CD4-positive, alpha-beta T cell treated with Interleukin-21 for 1 hour (primary cell): ENCODE data around the gene DPH2.

Experiments used
- DNase-seq: peaks from one replicate; pipeline ENCODE4 v3.0.0-alpha.2; 2020

DPH2 gene

DNA sequence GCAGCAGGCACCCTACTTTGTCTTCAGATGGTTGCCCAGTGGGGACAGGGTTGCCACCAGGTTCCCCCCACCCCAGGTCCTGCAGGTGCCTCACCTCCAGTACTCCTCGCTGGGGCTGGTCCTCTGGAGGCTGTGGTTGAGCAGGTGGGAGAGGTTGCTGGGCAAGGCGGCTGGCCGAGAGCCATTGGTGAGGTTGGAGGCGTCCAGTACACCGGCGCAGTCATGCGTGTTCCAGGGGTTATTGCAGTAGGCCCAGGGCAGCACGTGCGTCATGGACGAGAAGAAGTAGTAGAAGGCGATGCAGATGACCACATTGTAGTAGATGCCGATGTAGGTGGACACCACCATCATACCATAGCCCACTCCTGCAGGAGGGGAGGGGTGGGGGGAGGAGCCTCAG, 38.4 kb downstream of the DPH2 start:
- no peak for DNase-seq

DNA sequence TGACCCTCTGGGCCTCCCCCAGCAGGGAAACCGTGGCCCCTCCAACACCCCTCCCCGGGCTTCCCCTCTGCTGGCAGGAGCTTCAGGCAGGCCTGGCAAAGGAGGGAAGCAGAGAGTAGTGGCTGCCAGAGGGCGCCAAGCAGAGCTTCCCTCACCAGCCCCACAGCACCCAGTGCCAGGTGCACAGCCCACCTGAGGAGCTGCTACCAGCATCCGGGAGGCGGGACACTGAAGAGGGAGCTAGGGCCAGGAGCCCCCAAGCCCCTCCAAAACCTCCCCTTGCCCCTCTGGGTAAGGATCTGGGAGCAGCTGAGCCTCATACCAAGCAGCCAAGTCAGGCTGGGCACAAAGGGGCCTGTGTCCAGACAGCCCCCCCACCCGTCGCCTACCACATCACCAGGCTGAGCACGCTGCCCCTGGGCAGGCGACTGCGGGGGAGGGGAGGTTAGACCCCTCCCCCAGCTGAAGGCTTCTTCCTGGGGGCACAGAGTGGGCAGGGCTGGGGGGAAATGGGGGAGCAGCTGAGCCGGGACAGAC, 41.2 kb downstream of the DPH2 start:
- no peak for DNase-seq

DNA sequence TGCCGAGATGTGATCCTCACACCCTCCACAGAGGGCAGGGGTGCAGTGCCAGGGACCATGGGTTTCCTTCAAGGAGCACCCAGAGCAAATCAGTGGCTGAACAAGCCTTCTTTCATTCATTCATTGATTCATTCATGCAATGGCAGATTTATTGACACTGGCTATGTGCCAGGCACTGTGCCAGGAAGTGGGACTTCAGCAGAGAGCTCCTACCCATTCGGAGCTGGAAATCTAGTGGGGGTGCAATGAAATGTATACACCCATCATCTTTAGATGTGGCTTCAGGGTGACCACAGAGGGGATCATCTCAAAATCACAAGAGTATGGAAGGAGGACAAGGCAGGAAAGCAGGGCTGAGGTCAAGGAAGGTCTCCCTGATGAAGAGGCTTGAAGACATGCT, 42.6 kb downstream of the DPH2 start:
- no peak for DNase-seq

DNA sequence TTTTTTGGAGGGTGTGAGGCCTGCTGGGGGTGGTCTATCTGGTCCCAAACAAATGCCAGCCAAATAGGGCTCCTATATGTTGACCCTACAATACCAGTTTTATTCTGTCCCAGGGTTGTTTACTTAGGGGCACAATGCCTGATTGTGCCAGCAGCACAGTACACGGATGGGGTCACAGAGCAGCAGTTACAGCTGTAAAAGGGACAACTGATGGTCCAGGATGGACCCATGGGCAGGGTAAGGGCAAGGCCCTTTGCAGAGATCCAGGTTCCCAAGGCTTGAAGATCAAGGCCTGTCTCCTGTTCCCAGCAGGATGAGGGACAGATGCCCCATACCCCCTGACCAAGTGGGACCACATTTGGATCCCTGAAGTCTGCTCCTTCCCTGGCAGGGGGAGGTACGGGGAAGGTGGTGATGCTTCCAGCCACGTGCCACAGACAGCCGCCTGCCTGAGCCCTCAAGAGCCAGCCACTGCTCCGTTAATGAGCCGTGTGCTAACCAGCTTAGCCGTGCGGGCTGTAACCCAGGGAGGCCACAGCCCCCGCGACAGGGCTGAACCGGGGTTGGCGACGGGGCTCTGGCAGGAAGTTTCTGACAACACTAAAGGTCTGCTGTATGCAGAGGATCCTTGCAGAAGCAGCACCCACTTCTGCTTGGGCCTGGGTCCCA, 43.3 kb downstream of the DPH2 start:
- no peak for DNase-seq

DNA sequence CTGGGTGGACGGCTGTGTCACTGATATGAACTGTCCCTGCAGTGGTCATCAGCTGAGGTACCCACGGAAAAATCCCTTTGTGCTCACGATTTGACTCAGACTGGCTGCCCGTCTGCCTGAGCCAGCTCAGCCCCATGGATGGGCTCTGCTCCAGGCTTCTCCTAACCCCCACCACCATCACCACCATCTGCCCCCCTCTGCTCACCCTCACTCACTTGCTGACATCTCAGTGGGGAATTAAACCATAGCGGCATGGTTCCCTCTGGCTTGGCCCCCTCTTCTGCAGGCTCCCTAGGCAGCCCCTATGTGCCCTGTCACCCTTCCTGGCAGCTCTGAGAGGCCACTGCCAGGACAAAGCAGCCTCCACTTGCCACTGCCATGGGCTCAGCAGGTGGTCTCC, 44.1 kb downstream of the DPH2 start:
- DNase-seq, result no peak

DNA sequence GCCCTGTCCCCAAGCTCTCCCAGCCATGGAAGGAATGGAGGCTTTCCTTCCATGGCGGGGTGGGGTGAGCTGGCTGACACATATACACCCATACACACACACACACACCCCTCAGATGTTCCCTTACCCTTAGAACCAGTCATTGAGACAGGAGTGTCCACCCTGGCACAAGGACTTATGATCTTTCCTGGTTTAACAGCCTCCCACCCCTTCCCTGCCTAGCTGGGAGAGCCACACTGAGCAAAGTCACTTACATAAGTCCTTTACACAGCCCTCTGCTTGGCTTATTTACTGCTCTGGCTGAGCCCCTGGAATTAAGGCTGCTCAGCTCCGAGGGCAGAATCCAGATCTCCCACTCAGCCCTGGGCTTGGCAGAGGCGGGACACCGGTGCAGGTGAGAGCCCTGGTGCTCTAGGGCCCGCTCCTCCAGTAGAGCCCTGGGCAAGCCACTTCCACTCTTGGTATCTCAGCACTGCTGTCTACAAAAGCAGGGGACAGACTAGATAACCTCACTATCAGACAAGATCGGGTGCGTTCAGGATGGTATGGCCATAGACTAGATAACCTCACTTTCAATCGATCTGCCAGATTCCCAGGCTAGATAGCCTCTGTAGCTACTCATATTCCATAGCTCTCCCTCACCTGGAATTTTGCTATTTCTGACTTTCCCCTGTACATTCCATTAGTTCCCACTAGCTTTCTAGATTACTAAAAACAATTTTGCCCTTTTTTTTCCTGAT, 44.7 kb downstream of the DPH2 start:
- no peak for DNase-seq

DNA sequence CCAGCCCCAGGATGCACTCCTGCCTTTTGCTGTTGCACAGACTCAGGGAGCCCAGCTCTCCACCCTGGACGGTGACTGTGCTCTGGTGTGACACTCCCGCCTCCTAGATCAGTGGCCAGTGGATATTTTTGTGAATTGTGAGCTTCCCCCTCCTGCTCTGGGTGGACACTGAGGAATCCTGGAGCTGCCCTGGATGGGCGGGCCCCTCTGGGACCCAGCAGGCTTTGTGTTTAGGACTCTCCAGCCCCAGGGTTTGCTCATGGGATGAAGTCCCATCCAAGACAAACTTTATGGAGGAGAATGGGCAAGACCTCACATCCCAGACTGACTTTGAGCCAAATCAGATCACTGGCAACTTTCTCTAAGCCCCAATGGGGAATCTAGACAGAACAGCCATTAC, 45.4 kb downstream of the DPH2 start:
- DNase-seq, result no peak

DNA sequence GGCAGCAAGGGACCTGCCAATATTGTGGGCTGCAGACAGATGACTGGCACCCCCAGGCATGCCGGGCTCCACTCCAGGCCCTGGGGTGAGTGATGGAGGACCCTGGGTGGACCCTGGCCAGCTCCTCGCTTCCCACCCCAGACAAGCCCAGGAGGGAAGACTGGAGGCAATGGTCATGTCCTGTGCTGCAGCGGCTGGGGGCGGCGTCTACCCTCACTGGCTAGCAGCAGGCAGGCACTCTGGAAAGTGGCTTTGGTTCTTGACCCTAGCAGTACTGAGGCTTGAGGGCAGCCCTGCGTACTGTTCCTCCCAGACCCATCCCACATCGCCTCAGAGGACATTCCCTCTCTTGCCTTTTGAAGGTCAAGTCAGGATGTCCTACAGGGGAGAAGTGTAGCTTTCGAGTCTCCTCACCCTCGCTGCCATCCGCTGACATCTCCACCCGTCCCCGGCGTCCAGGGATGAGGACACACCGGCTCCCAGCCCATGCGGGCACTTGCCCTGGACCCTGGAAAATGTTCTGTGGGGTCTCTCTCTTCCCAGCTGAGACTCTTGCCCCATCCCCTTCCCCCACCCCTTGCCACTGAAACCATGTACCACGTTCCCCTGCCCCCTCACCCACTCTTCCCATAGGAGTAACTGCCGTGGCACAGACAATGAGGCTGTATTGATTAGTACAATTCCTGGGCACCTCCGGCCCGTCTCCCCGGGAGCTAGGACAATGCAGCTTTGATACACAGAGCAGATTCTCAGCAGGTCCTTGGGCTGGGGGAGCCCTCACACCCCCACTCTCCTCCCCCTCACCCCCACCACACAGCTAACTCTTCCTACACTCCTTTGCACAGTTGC, 46.5 kb downstream of the DPH2 start:
- DNase-seq, result no peak

DNA sequence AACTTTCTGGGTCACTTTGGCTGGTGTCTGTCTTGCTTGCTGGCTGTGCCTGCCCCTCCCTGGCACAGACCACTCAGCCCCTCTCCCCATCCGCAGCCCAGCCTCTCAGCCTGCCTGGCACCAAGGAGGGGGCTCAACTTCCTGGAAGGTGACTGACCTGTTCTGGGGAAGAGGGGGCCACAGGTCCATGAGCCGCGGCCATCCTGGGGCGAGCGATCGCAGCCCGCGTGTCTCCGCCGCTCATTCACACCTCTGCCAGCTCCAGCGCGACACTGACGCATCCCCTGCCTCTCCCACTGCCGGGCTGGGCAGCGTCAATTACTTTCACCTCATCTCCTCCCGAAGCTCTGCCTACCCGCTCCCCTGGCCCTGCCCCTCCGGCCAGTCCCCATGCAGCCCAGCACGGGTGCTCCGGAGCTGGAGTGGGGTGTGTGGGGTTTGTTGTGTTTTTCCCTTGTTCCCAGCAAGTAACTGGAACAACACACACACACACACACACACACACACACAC, 47.1 kb downstream of the DPH2 start:
- no peak for DNase-seq

DNA sequence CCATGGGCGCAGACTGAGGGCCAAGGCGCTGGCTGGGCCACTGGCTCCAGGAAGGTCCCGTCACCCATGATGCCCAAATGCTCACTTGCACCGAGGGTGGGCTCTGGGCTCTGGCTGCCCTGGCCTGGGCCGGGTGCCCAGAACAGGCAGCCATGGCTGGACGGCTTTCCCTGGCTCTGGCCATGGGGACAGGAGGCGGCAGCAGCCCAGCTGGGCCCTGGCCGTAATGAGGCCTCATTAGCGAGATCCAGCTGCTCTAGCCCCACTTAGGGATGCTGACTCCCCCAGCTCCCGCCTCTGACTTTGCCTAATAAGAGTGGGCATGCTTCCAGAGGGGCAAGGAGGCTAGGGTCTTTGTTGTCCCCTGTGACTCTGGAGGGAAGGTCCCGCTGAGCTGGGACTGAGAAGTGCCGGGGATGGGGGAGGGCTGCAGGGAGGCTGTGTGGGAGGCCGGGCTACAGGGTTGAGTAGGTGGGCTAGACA, 49.7 kb downstream of the DPH2 start:
- DNase-seq, result no peak

DNA sequence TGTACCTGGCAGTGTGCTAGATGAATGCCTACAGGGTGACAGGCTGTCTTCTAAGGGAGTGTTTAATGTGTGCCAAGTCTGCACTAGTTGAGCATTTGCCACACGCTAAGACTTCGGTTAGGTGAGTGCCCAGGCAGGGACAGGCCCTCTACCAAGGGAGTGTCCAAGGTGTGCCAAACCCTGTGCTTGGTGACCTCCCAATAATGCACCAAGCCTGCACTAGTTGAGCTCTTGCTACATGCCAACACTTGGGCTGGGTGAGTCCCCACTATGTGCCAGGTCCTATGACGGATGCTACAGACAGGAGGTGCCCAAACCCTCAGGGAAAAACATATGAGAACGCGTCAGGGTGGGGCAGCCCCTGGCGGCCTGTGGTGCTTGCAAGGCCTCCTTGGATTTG, 50.7 kb downstream of the DPH2 start:
- no peak for DNase-seq

DNA sequence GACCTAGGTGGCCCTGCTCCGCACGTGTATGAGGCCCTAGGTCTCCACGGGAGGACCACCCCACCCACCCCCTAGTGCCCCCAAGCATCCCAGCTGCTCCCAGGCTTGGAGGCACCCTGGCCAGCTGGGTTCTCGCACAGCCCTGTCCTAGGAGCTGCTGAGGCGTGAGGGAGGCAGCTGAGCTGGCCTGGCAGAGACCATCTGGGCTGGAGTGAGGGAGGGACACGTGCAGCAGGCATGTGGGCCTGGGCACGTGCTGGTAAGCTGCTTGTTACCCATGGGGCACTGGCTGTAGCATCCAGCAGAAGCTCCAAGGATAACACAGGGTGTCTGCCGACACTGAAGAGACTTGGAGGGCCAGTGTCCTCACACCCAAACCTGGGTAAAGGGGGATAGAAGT, 51.3 kb downstream of the DPH2 start:
- DNase-seq, result no peak

DNA sequence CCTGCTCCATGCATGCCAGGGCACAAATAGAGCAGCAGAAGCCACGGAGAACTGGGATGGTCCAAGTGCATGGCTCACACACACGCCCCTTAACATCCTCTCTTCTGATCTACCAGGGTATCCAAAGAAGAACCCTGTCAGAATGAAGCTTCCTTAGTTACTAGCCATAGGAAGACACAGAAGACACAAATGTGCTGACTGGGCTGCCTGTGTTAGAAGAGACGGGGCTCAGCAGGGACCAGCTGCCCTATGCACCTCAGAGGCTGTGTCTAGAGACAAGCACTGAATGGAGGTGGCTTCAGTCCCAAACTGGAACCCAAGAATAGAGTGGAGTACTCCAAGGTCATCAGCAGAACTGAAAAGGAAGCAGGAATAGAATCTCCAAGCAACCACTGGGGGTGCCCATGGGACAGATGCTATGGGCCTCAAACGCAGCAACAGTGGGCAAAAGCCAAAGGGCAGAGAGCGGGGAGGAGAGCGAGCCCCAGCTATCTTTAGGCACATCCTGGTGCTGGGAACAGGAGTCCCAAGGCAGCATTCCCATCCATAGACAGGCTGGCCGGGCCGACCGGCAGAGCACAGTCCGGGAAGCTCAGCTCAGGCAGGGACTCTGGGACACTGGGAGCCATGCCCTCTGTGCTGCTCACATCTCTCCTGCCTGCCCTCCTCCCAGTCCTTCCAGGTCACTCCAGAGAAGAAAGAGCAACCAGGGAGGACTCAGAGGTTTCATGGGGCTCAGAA, 51.9 kb downstream of the DPH2 start:
- no peak for DNase-seq
